Activated CD4-positive, alpha-beta memory T cell treated with anti-CD3 and anti-CD28 coated beads, Interleukin-2, amount 10 ng/mL, durations not matched to agents 7 days and 5 days (primary cell): ENCODE results near the gene CEP63. TPM values are rescaled to one million over a fixed set of nuclear protein-coding genes. Genes with fewer than 3 reads are reported as not detected.
A peak's percentile ranks its signal among the peaks of the same experiment; 100 is the strongest.

Experiments used
- CTCF ChIA-PET: fragments of 350-600 bp; sonication (Branson Sonifier 250); formaldehyde crosslinking; loops from one replicate; lab custom pipeline; 2021; ENCODE audit warnings: antibody characterized with exemption, inconsistent platforms; lab: Charles Lee
- POLR2A ChIA-PET: fragments of 350-600 bp; sonication (Branson Sonifier 250); formaldehyde crosslinking; loops from one replicate; lab custom pipeline; 2021; ENCODE audit warnings: antibody characterized with exemption; lab: Charles Lee
- DNase-seq: peaks from one replicate; pipeline ENCODE4 v3.0.0-alpha.2; 2020
- H3K27ac Mint-ChIP-seq: one replicate; pipeline ENCODE4 v1.8.0; 2021; ENCODE audit warnings: mild to moderate bottlenecking, mixed read lengths
- H3K27me3 Mint-ChIP-seq: one replicate; pipeline ENCODE4 v1.8.0; 2021; ENCODE audit warnings: mixed read lengths
- H3K36me3 Mint-ChIP-seq: one replicate; pipeline ENCODE4 v1.8.0; 2021; ENCODE audit warnings: low read depth, mixed read lengths
- H3K4me1 Mint-ChIP-seq: one replicate; pipeline ENCODE4 v1.8.0; 2021; ENCODE audit warnings: mixed read lengths
- H3K4me3 Mint-ChIP-seq: one replicate; pipeline ENCODE4 v1.8.0; 2021; ENCODE audit warnings: mild to moderate bottlenecking, mixed read lengths
- H3K9me3 Mint-ChIP-seq: one replicate; pipeline ENCODE4 v1.8.0; 2021; ENCODE audit warnings: mixed read lengths
- total RNA-seq, 2 experiments: library from RNA; stranded (reverse); gene quantifications; one replicate each; pipeline ENCODE4 v1.2.3, GENCODE V29; 2021

CEP63 gene
- total RNA-seq, 2 experiments from 2014 or later: 22.4 to 24.2 TPM

DNA sequence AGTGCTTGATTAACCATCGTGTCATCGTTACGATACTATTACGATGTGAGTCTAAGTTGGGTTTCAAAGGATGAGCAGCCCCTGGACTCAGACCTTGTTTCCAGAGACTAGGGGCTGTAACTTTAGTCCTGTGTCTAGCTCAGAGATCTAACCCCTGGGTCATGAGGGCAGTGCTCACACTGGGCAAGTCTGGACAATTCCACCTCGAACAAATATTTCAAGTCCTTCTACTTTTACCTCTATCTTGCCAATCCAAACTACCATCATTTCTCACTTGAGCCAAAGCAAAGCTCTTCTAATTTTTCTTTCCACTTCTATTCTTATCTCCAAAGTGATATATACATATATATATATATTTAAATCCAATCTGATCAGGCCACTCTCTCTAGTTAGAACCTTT is 10.9 kb upstream of the CEP63 start:
- peaks cover 2% of the 10 kb centered on the region for H3K4me1 Mint-ChIP-seq
- peaks cover 24% of the 10 kb centered on the region for H3K36me3 Mint-ChIP-seq
- POLR2A ChIA-PET: interaction anchor here (1.2 to 6.8 kb wide), 2 partner anchors 11 to 167 kb away, joined by 3 to 41 read pairs; partner anchors contain the start of genes ANAPC13 and CEP63
- H3K4me3 Mint-ChIP-seq: no peak overlapping the region
- no peak overlapping the region for H3K27ac Mint-ChIP-seq
- no peaks in the 10 kb centered on the region for H3K27me3 Mint-ChIP-seq
- CTCF ChIA-PET: interaction anchor here (1.7 to 6.8 kb wide), 5 partner anchors 10 to 277 kb away, joined by 4 to 62 read pairs (median 17); partner anchors contain the start of genes ANAPC13 and CEP63
- H3K9me3 Mint-ChIP-seq: no peaks in the 10 kb centered on the region
- no peak for DNase-seq

DNA sequence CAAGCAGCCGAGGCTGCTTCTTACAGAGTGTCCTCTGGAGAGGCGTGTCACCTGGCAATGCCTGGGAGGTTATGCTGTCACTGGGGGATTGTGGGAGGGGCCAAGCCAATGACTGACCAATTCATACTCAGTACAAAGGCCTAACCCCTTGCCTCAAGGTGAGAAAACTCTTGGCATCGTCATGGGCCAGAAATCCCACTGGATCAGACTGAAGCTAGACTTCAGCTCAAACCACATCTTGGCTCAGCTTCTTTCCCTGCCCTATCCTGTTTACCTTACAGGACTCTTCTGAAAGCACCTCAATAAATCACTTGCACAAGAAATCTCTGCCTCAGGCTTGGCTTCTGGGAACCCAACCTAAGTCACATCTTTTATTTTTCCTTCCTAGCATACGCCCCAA is 9.6 kb upstream of the CEP63 start:
- DNase-seq: no peak
- Mint-ChIP-seq H3K36me3 (peaks cover 33% of the 10 kb centered on the region), H3K4me1 (peaks cover 2% of the 10 kb centered on the region), H3K27me3 (no peaks in the 10 kb centered on the region), H3K9me3 (no peaks in the 10 kb centered on the region), H3K4me3 (no peak overlapping the region), H3K27ac (no peak overlapping the region)
- POLR2A ChIA-PET: interaction anchor here (6.8 kb wide), 1 partner anchor 9 kb away, joined by 41 read pairs; the partner anchor contains the start of genes ANAPC13 and CEP63
- CTCF ChIA-PET: interaction anchor here (1.4 to 6.8 kb wide), 6 partner anchors 9 to 277 kb away, joined by 4 to 62 read pairs (median 12); partner anchors contain the start of genes ANAPC13 and CEP63

DNA sequence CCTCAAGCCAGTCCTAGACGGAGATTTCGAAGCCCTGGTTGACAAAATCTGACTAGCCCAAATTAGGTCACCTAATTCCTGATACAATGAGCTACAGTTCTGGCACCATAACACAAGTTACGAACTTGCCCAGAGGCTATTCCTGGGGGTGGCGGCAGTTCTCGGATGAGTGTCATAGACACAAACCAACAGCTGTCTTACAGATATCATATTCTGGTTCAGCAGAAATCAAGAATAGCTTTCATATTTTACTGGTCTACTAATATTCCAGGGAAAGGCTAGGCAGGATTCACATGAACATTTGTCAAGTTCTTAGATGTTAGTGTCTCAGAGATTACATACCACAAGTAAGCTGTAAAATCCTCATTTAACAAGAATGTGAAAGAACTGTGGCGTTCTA is 8.9 kb upstream of the CEP63 start:
- DNase-seq: no peak
- H3K4me3 Mint-ChIP-seq: no peak overlapping the region
- H3K36me3 Mint-ChIP-seq: peaks cover 35% of the 10 kb centered on the region
- H3K27ac Mint-ChIP-seq: no peak overlapping the region
- CTCF ChIA-PET: interaction anchor here (0.7 to 6.8 kb wide), 9 partner anchors 8 to 278 kb away, joined by 3 to 62 read pairs (median 5); partner anchors contain the start of genes ANAPC13 and CEP63
- H3K4me1 Mint-ChIP-seq: peaks cover 2% of the 10 kb centered on the region
- H3K27me3 Mint-ChIP-seq: no peaks in the 10 kb centered on the region
- POLR2A ChIA-PET: interaction anchor here (6.8 kb wide), 1 partner anchor 8 kb away, joined by 41 read pairs; the partner anchor contains the start of genes ANAPC13 and CEP63
- no peaks in the 10 kb centered on the region for H3K9me3 Mint-ChIP-seq

GRCh38 chr3:134477938-134478337 is 7.9 kb upstream of the CEP63 start:
- CTCF ChIA-PET: interaction anchor here (0.7 to 6.8 kb wide), 9 partner anchors 7 to 278 kb away, joined by 3 to 62 read pairs (median 5); partner anchors contain the start of genes ANAPC13 and CEP63
- POLR2A ChIA-PET: interaction anchor here (6.8 kb wide), 1 partner anchor 8 kb away, joined by 41 read pairs; the partner anchor contains the start of genes ANAPC13 and CEP63
- DNase-seq: no peak
- H3K4me3 Mint-ChIP-seq: no peak overlapping the region
- H3K4me1 Mint-ChIP-seq: peaks cover 7% of the 10 kb centered on the region
- no peaks in the 10 kb centered on the region for H3K27me3 Mint-ChIP-seq
- H3K27ac Mint-ChIP-seq: no peak overlapping the region
- peaks cover 44% of the 10 kb centered on the region for H3K36me3 Mint-ChIP-seq
- no peaks in the 10 kb centered on the region for H3K9me3 Mint-ChIP-seq

DNA sequence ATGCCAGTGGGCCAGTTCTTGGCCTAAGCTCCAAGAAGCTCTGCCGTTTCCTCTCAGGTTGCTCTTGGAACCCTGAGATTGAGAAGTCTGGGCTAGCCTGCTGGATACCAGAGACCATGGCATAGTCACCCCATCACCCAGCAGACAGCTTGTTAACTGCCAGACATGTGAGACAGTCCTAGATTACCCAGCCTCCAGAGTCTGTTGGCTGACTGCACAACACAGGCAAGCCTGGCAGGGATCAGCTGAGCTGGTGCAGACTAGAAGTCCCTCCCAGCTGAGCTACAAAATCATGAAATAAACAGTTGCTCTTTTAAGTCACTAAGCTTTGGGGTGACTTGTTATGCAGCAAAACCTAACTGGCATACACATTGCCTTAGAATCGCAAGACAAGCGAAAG is 5.3 kb upstream of the CEP63 start:
- Mint-ChIP-seq H3K36me3 (peaks cover 52% of the 10 kb centered on the region), H3K4me1 (peaks cover 24% of the 10 kb centered on the region), H3K4me3 (no peak overlapping the region), H3K27ac (no peak overlapping the region), H3K9me3 (no peaks in the 10 kb centered on the region), H3K27me3 (no peaks in the 10 kb centered on the region)
- DNase-seq: no peak
- ChIA-PET POLR2A (interaction anchor here (1.2 kb wide), 1 partner anchor 230 kb away, joined by 3 read pairs; no protein-coding TSS in a partner anchor), CTCF (interaction anchor here (0.9 to 1.4 kb wide), 3 partner anchors 14 to 173 kb away, joined by 3 to 5 read pairs (median 4); no protein-coding TSS in a partner anchor)

DNA sequence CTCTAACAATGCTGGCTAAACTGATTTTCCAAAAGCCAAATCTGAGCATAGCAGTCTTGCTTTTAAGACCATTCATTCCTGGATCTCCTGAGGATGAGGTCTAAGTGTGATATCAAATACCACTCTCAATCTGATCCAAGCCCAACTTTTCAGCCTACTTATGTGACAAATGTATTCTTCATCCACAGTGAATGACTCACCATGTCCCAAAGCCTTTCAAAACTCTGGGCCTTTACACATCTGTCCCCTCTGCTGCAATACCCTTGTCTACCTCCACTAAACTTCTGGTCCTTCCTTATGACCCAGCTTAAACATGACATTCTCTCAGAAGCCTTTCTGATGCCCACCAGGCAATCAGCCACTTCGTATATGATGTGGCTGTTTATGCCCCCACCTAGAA is 4.7 kb upstream of the CEP63 start:
- H3K4me3 Mint-ChIP-seq: no peak overlapping the region
- no peak for DNase-seq
- H3K27ac Mint-ChIP-seq: no peak overlapping the region
- no peaks in the 10 kb centered on the region for H3K9me3 Mint-ChIP-seq
- H3K4me1 Mint-ChIP-seq: peaks cover 24% of the 10 kb centered on the region
- ChIA-PET CTCF (interaction anchor here (1.4 kb wide), 1 partner anchor 14 kb away, joined by 4 read pairs; no protein-coding TSS in a partner anchor), POLR2A (interaction anchor here (1.2 kb wide), 1 partner anchor 231 kb away, joined by 3 read pairs; no protein-coding TSS in a partner anchor)
- H3K27me3 Mint-ChIP-seq: no peaks in the 10 kb centered on the region
- peaks cover 52% of the 10 kb centered on the region for H3K36me3 Mint-ChIP-seq

GRCh38 chr3:134482622-134483021 is 3.2 kb upstream of the CEP63 start:
- CTCF ChIA-PET: interaction anchor here (1.6 to 6.5 kb wide), 3 partner anchors 8 to 285 kb away, joined by 3 to 62 read pairs (median 8); no protein-coding TSS in a partner anchor
- H3K4me1 Mint-ChIP-seq: peaks cover 33% of the 10 kb centered on the region
- H3K36me3 Mint-ChIP-seq: peaks cover 50% of the 10 kb centered on the region
- H3K4me3 Mint-ChIP-seq: no peak overlapping the region
- no peaks in the 10 kb centered on the region for H3K27me3 Mint-ChIP-seq
- no peaks in the 10 kb centered on the region for H3K9me3 Mint-ChIP-seq
- no peak overlapping the region for H3K27ac Mint-ChIP-seq
- DNase-seq: no peak
- POLR2A ChIA-PET: no interaction called here

DNA sequence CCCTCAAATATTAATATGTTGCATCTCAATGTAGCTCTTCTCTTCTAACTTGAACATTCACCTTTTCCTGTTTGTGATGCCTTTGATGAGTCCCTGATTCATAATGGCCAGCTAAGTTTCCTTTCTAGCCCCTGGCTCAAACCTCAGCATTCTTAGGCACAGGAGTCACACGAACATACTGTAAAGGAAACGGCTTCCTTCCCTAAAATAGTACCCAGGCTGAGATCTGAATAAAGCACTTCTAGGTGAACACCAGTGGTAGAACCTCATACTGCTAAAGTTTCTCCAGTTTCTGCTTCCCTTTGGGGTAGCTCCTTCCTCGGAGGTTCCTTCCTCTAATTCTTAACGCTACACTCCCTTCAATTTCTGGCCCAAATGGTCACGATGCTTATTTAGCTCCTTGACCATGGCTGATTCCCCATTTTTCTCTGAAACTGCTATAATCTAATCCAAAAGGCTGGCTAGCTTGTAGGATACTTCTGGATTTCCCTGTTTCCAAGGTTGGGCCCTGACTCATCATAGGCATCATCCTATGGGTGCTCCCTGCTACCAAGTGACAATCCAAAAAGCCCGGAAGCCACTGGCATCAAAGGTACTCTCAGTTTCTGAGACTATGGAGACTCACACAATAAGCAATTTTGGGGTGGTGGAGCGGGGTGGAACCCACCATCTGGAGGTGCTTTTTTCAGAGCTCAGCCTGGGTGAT is 2.5 kb upstream of the CEP63 start:
- Mint-ChIP-seq H3K27me3 (no peaks in the 10 kb centered on the region), H3K27ac (no peak overlapping the region), H3K4me1 (peaks cover 40% of the 10 kb centered on the region), H3K36me3 (peaks cover 43% of the 10 kb centered on the region), H3K9me3 (no peaks in the 10 kb centered on the region), H3K4me3 (peak overlapping the region; percentile 89)
- DNase-seq: no peak
- CTCF ChIA-PET: interaction anchor here (1.6 to 6.5 kb wide), 3 partner anchors 8 to 285 kb away, joined by 3 to 62 read pairs (median 8); no protein-coding TSS in a partner anchor
- POLR2A ChIA-PET: interaction anchor here (1.1 to 5.0 kb wide), 3 partner anchors 8 to 910 kb away, joined by 3 to 41 read pairs (median 11); partner anchors contain the start of genes CDV3 and TOPBP1

DNA sequence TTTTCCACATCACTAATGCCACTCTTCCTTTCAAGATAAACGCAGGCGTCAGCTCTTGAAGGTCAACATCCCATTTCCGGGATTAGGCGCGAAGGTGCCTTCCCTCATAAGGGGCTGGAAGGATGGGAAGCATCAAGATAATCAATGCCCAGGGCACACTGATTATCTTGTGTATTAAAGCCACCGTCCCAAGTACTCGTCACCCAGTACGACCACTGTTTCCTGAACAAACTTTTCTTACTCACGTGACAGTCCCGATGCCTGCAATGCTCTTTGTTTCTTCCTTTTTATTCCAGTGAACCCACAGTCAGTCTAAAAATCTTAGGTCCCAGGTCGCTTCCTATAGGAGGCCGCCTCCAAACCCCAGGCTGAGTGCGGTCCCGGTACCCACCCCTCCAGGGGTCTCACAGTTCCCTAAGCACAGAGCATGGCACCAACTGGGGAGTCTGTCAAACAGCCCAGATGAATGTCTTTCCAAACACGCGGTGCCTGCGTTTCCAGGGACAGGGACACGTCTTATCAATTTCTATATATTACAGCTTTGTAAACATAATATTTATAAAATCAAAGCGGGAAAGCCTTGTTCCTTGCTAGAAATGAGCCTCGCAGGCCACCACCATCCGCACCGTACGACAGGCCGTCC is 661 bp upstream of the CEP63 start:
- POLR2A ChIA-PET: interaction anchor here (0.5 to 5.0 kb wide), 17 partner anchors 9 to 1712 kb away, joined by 3 to 41 read pairs (median 4); partner anchors contain the start of genes CDV3 and RYK
- Mint-ChIP-seq H3K27me3 (no peaks in the 10 kb centered on the region), H3K4me3 (peak overlapping the region; percentile 89), H3K36me3 (peaks cover 36% of the 10 kb centered on the region), H3K4me1 (peaks cover 45% of the 10 kb centered on the region), H3K9me3 (no peaks in the 10 kb centered on the region), H3K27ac (peak overlapping the region; percentile 95)
- no peak for DNase-seq
- CTCF ChIA-PET: interaction anchor here (1.4 to 6.5 kb wide), 3 partner anchors 10 to 272 kb away, joined by 3 to 62 read pairs (median 4); no protein-coding TSS in a partner anchor

DNA sequence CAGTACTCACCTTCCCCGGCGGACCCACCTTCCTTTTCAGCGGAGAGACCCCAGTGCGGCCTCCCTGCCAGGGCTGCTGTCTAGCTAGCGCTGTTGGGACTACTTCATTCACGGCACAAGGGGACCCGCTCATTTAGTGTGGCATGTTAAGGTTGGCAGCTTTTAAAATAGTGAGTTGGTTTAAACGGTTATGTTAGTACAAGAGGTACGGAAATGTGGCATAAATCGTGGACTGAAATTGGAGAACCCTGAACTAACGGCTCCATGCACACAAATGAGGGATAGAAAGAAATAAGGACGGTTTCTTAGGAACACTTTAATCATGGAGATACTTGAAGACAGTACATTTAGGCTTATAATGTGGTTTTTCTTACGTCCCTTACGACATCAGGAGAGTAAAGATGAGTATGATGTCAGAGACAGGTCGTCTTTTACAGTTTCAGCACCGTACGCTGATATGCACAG is 752 bp downstream of the CEP63 start:
- Mint-ChIP-seq H3K27me3 (no peaks in the 10 kb centered on the region), H3K4me1 (peaks cover 45% of the 10 kb centered on the region), H3K36me3 (peaks cover 27% of the 10 kb centered on the region), H3K27ac (peak overlapping the region; percentile 95), H3K9me3 (no peaks in the 10 kb centered on the region), H3K4me3 (peak overlapping the region; percentile 89)
- POLR2A ChIA-PET: interaction anchor here (0.5 to 5.0 kb wide), 8 partner anchors 8 to 1798 kb away, joined by 3 to 41 read pairs (median 4); partner anchors contain the start of gene RYK
- DNase-seq: no peak
- CTCF ChIA-PET: interaction anchor here (1.5 to 6.5 kb wide), 2 partner anchors 12 to 273 kb away, joined by 3 to 62 read pairs; no protein-coding TSS in a partner anchor

DNA sequence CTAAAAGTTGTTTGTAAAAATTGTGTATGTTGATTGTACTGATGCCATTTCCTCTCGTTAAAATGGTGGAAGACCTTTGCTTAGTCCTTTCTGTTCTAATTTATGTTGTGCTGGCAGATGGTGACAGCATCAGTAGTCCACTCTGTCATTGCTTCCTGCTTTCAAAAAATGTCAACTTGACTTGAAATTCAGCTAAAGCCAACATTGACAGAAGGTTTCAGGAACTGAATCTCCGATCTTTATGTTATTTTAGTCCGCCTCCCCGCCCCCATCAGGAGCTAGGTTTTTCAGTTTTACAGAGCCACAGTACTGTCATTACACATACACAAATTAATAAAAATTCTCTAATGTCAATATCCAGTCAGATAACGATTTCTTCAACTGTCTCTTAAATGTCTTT is 1.5 kb downstream of the CEP63 start:
- CTCF ChIA-PET: interaction anchor here (1.0 to 6.5 kb wide), 3 partner anchors 13 to 180 kb away, joined by 3 to 62 read pairs (median 4); no protein-coding TSS in a partner anchor
- POLR2A ChIA-PET: interaction anchor here (1.0 to 5.0 kb wide), 2 partner anchors 12 to 237 kb away, joined by 3 to 41 read pairs; partner anchors contain the start of gene RYK
- H3K27ac Mint-ChIP-seq: peak overlapping the region; percentile 95
- DNase-seq: no peak
- H3K9me3 Mint-ChIP-seq: no peaks in the 10 kb centered on the region
- peak overlapping the region; percentile 89 for H3K4me3 Mint-ChIP-seq
- no peaks in the 10 kb centered on the region for H3K27me3 Mint-ChIP-seq
- peaks cover 22% of the 10 kb centered on the region for H3K36me3 Mint-ChIP-seq
- peaks cover 45% of the 10 kb centered on the region for H3K4me1 Mint-ChIP-seq

DNA sequence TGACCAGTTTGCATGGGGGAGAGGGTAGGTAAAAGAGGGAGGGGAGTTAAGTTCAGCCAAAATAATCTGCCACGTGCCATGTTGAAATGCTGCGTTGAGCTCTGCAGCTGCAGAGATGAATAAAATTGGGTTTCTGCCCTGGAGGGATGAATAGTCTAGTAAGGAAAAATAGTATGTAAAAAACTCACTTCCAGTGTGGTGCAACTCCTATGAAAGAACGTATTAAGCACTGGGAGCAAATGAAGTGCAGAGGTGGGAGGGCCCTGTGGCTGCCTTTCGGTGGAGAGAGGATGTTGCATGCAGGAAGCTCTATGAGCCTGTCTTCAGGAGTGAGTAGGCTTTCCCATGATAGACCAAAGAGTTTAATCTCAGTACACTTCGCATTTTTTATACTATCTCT is 8.6 kb downstream of the CEP63 start:
- ChIA-PET CTCF (interaction anchor here (1.2 kb wide), 2 partner anchors 14 to 282 kb away, joined by 3 to 4 read pairs; no protein-coding TSS in a partner anchor), POLR2A (interaction anchor here (1.2 kb wide), 1 partner anchor 8 kb away, joined by 4 read pairs; the partner anchor contains the start of genes ANAPC13 and CEP63)
- Mint-ChIP-seq H3K27ac (no peak overlapping the region), H3K9me3 (no peaks in the 10 kb centered on the region), H3K27me3 (peaks cover 6% of the 10 kb centered on the region), H3K4me1 (peaks cover 26% of the 10 kb centered on the region), H3K4me3 (no peak overlapping the region), H3K36me3 (peaks cover 40% of the 10 kb centered on the region)
- no peak for DNase-seq
